ENCODE results near the gene HES4. TPM values are rescaled to one million over a fixed set of nuclear protein-coding genes. Genes with fewer than 3 reads are reported as not detected.
A peak's percentile ranks its signal among the peaks of the same experiment; 100 is the strongest.

HES4 gene
- total and polyA plus RNA-seq, 2 of the 13 experiments (the other 11 are each of a cell fraction or from before 2014, with no cell fraction given), result 8.8 to 10.6 TPM

DNA sequence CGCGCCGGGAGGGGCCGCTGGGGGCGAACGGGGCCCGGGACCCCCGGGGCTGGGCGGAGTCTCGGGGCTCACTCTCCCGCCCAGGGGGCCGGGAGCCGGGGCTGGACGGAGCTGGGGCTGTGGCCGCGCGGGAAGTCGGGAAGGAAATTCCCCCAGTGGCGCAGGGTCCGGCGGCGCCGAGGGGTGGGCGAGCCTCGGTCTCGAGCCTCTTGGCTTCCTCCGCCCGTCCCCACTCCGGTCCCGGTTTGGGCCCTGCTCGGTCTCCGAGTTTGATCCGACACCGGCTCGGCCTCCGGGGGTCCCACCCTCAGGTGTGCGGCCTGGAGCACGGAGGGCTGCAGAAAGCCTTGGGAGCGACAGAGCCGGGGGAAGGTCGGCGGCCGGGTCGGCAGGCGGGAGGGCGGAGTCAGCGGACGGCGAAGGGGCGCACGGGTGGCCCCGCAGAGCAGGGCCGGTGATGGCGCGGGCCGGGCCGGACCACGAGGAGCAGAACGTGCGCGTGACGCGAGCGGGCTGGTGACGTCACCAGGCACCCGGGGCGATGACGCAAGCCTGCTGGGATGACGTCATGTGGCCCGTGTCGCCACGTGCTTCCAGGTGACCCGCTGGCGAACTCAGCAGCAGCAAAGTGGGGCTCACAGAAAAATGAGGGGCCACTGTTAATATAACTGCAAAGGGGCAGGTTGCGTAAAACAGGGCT, 610 bp upstream of the HES4 start (continued):
- 0 out of 2 replicates have a peak, but pooled peaks have one; percentile 16 for TF ChIP-seq ZNF597 (CRISPR knock-in tag; IDR thresholded peaks at IDR 0.05)
- TF ChIP-seq TBL1XR1 (IDR thresholded peaks at IDR 0.05; ENCODE audit: borderline replicate concordance, low read length, partially characterized antibody), result no peak
- TF ChIP-seq FOXK2 (IDR thresholded peaks at IDR 0.05), result no peak
- TF ChIP-seq HNF4G (IDR thresholded peaks at IDR 0.05; ENCODE audit: borderline replicate concordance, low read depth, low read length), result no peak
- TF ChIP-seq HNF4G (CRISPR knock-in tag; IDR thresholded peaks at IDR 0.05; ENCODE audit: borderline replicate concordance, low read depth), result no peak
- TF ChIP-seq PHF8 (CRISPR knock-in tag; IDR thresholded peaks at IDR 0.05), result peak; percentile 90
- TF ChIP-seq, protein P1, sequence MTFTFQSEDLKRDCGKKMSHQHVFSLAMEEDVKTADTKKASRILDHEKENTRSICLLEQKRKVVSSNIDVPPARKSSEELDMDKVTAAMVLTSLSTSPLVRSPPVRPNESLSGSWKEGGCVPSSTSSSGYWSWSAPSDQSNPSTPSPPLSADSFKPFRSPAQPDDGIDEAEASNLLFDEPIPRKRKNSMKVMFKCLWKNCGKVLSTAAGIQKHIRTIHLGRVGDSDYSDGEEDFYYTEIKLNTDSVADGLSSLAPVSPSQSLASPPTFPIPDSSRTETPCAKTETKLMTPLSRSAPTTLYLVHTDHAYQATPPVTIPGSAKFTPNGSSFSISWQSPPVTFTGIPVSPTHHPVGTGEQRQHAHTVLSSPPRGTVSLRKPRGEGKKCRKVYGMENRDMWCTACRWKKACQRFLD (CRISPR knock-in tag; IDR thresholded peaks at IDR 0.05; ENCODE audit: borderline replicate concordance), result peak; percentile 75; the same call in 1 of the 2 replicates
- TF ChIP-seq SP5 (CRISPR knock-in tag; IDR thresholded peaks at IDR 0.05; ENCODE audit: borderline replicate concordance, low read depth), result peak; percentile 68
- TF ChIP-seq TAF1 (CRISPR knock-in tag; IDR thresholded peaks at IDR 0.05), result peak; percentile 82
- peak; percentile 89; the same call in 1 of the 2 replicates for TF ChIP-seq EED (CRISPR knock-in tag; IDR thresholded peaks at IDR 0.05)
- TF ChIP-seq ZNF431 (CRISPR knock-in tag; IDR thresholded peaks at IDR 0.05; ENCODE audit: borderline replicate concordance, low read depth), result no peak
- TF ChIP-seq ZBTB21 (CRISPR knock-in tag; IDR thresholded peaks at IDR 0.05), result peak; percentile 100
- peak; percentile 87; the same call in 1 of the 2 replicates for TF ChIP-seq ZMAT3 (CRISPR knock-in tag; conservative IDR thresholded peaks at IDR 0.05)
- peak; percentile 100 for TF ChIP-seq CREB1 (IDR thresholded peaks at IDR 0.05)
- peak; percentile 96 for TF ChIP-seq CREB1 (CRISPR knock-in tag; IDR thresholded peaks at IDR 0.05)
- TF ChIP-seq TBX3 (IDR thresholded peaks at IDR 0.05; ENCODE audit: borderline replicate concordance), result no peak
- TF ChIP-seq, protein P2, sequence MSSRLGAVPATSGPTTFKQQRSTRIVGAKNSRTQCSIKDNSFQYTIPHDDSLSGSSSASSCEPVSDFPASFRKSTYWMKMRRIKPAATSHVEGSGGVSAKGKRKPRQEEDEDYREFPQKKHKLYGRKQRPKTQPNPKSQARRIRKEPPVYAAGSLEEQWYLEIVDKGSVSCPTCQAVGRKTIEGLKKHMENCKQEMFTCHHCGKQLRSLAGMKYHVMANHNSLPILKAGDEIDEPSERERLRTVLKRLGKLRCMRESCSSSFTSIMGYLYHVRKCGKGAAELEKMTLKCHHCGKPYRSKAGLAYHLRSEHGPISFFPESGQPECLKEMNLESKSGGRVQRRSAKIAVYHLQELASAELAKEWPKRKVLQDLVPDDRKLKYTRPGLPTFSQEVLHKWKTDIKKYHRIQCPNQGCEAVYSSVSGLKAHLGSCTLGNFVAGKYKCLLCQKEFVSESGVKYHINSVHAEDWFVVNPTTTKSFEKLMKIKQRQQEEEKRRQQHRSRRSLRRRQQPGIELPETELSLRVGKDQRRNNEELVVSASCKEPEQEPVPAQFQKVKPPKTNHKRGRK (CRISPR knock-in tag; IDR thresholded peaks at IDR 0.05), result 0 out of 2 replicates have a peak, but pooled peaks have one; percentile 23
- TF ChIP-seq, protein P3, sequence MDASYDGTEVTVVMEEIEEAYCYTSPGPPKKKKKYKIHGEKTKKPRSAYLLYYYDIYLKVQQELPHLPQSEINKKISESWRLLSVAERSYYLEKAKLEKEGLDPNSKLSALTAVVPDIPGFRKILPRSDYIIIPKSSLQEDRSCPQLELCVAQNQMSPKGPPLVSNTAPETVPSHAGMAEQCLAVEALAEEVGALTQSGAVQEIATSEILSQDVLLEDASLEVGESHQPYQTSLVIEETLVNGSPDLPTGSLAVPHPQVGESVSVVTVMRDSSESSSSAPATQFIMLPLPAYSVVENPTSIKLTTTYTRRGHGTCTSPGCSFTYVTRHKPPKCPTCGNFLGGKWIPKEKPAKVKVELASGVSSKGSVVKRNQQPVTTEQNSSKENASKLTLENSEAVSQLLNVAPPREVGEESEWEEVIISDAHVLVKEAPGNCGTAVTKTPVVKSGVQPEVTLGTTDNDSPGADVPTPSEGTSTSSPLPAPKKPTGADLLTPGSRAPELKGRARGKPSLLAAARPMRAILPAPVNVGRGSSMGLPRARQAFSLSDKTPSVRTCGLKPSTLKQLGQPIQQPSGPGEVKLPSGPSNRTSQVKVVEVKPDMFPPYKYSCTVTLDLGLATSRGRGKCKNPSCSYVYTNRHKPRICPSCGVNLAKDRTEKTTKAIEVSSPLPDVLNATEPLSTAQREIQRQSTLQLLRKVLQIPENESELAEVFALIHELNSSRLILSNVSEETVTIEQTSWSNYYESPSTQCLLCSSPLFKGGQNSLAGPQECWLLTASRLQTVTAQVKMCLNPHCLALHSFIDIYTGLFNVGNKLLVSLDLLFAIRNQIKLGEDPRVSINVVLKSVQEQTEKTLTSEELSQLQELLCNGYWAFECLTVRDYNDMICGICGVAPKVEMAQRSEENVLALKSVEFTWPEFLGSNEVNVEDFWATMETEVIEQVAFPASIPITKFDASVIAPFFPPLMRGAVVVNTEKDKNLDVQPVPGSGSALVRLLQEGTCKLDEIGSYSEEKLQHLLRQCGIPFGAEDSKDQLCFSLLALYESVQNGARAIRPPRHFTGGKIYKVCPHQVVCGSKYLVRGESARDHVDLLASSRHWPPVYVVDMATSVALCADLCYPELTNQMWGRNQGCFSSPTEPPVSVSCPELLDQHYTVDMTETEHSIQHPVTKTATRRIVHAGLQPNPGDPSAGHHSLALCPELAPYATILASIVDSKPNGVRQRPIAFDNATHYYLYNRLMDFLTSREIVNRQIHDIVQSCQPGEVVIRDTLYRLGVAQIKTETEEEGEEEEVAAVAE (CRISPR knock-in tag; IDR thresholded peaks at IDR 0.05; ENCODE audit: borderline replicate concordance), result 0 out of 2 replicates have a peak, but pooled peaks have one; percentile 27
- TF ChIP-seq, protein P4, sequence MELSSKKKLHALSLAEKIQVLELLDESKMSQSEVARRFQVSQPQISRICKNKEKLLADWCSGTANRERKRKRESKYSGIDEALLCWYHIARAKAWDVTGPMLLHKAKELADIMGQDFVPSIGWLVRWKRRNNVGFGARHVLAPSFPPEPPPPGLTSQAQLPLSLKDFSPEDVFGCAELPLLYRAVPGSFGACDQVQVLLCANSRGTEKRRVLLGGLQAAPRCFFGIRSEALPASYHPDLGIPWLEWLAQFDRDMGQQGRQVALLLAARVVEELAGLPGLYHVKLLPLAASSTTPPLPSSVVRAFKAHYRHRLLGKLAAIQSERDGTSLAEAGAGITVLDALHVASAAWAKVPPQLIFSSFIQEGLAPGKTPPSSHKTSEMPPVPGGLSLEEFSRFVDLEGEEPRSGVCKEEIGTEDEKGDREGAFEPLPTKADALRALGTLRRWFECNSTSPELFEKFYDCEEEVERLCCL (CRISPR knock-in tag; IDR thresholded peaks at IDR 0.05; ENCODE audit: borderline replicate concordance), result peak; percentile 25

Data from HepG2 (cell line).